Activated CD4-positive, alpha-beta T cell treated with anti-CD3 and anti-CD28 coated beads, Interleukin-2, amount 10 ng/mL, durations not matched to agents 24 days and 14 days (primary cell): ENCODE results near the gene ZNF48. TPM values are rescaled to one million over a fixed set of nuclear protein-coding genes. Genes with fewer than 3 reads are reported as not detected.
A peak's percentile ranks its signal among the peaks of the same experiment; 100 is the strongest.

Experiments used
- DNase-seq: peaks from one replicate; pipeline ENCODE4 v3.0.0; 2022
- H3K27ac Mint-ChIP-seq: one replicate; pipeline ENCODE4 v1.8.0; 2022; ENCODE audit warnings: mild to moderate bottlenecking, mixed read lengths
- H3K27me3 Mint-ChIP-seq: one replicate; pipeline ENCODE4 v1.8.0; 2022; ENCODE audit warnings: mixed read lengths
- H3K36me3 Mint-ChIP-seq: one replicate; pipeline ENCODE4 v1.8.0; 2022; ENCODE audit warnings: low read depth, mild to moderate bottlenecking, mixed read lengths
- H3K4me1 Mint-ChIP-seq: one replicate; pipeline ENCODE4 v1.8.0; 2021; ENCODE audit warnings: mixed read lengths
- H3K4me3 Mint-ChIP-seq: one replicate; pipeline ENCODE4 v1.8.0; 2022; ENCODE audit warnings: mild to moderate bottlenecking, moderate library complexity, mixed read lengths
- H3K9me3 Mint-ChIP-seq: one replicate; pipeline ENCODE4 v1.8.0; 2021; ENCODE audit warnings: mixed read lengths
- intact Hi-C: fragments of 100-400 bp; cut with micrococcal nuclease; formaldehyde crosslinking; loops from one replicate; pipeline ENCODE4 v1.15.1; 2023
- total RNA-seq: library from RNA; stranded (reverse); gene quantifications from 2 replicates; pipeline ENCODE4 v1.2.3, GENCODE V29; 2022

The ZNF48 gene
- total RNA-seq, 1 donor from 2014 or later: 16.5 TPM

DNA sequence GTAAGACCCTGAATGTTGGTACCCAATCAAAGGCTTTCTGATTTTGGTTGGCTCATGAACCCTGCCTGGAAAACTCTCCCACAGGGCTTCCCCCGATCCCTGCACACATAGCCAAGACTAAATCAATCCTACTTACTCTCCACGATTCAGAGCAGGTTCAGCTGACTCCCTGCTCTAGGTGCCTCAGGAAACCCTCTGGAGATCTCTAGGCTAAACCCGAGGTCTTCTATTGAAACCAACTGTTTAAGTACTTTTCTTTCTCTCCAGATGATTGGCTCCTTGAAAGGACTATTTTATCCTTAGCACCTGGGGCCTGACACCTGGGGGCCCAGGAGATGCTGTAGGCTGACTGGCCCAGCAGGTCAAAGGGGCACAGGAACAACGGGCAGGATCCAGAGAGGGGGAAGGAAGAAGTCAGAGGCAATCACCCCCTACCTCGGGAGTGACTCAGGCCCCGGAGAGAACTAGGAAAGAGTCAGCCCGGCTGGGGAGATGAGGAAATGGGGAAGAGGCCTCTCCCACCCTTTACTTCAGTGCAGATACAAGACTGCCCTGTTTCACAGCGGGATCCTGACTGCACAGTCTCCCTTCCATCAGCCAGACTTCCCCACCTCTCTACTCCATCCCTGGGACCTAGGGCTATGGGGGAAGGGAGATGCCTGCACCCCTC, 27.0 kb upstream of the ZNF48 start:
- intact Hi-C loops: no loop called here
- Mint-ChIP-seq H3K36me3 (peaks cover 38% of the 10 kb centered on the region), H3K27me3 (peaks cover 4% of the 10 kb centered on the region)

GRCh38 chr16:30368792-30369090, 26.5 kb upstream of the ZNF48 start:
- intact Hi-C loops: no loop called here
- H3K4me1 Mint-ChIP-seq: peaks cover 52% of the 10 kb centered on the region
- DNase-seq: no peak
- peak overlapping the region; percentile 90 for H3K4me3 Mint-ChIP-seq
- no peaks in the 10 kb centered on the region for H3K9me3 Mint-ChIP-seq
- peaks cover 4% of the 10 kb centered on the region for H3K27me3 Mint-ChIP-seq
- peaks cover 35% of the 10 kb centered on the region for H3K36me3 Mint-ChIP-seq
- H3K27ac Mint-ChIP-seq: peak overlapping the region; percentile 74

More for the DNA sequence above, 27.0 kb upstream of the ZNF48 start:
- peak; percentile 65 for DNase-seq
- H3K4me3 Mint-ChIP-seq: peak overlapping the region; percentile 90
- peaks cover 52% of the 10 kb centered on the region for H3K4me1 Mint-ChIP-seq
- H3K27ac Mint-ChIP-seq: peak overlapping the region; percentile 74
- H3K9me3 Mint-ChIP-seq: no peaks in the 10 kb centered on the region

DNA sequence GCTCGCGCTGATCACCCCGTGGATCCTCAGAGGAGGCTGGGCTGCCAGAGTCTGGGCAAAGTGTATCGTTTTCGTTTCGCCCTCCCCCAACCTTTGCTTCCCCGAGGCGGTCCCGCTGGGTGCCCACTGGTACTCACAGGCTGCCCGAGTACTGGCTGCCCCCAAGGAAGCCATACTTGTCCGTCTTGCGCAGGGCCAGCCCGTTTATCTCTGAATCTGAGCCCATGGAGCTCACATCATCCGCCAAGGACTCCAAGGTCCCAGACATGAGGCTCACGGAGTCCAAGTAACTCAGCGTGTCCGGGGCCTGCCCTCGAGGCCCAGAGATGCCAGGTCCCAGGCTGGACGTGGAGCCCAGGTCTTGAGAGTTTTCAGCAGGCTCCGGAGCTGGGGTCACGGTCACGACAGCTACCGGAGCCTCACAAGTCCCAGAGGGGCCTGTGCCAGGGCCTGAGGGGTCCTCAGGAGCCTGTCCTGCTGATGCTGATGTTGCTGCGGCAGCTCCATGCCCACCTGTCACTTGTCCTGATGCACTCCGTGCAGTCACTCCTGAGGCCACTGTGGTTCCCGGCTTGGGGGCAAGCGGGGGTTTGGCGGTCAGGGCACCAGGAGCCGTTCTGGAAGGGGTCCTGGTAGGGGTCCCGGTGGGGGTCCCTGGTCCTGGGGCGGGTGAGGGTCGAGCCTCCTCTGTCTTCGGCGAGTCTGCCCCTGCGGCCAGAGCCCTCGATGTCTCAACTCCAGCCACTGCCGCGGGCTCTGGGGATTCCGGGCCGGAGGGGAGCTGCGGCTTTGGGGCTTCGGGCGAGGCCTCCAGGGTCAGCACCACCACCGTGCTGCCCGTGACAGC, 25.9 kb upstream of the ZNF48 start:
- peak overlapping the region; percentile 90 for H3K4me3 Mint-ChIP-seq
- peaks cover 32% of the 10 kb centered on the region for H3K36me3 Mint-ChIP-seq
- H3K9me3 Mint-ChIP-seq: no peaks in the 10 kb centered on the region
- DNase-seq: peak; percentile 81
- H3K27ac Mint-ChIP-seq: peak overlapping the region; percentile 74
- peaks cover 4% of the 10 kb centered on the region for H3K27me3 Mint-ChIP-seq
- peaks cover 52% of the 10 kb centered on the region for H3K4me1 Mint-ChIP-seq
- intact Hi-C loops: no loop called here

GRCh38 chr16:30369938-30370455, 25.2 kb upstream of the ZNF48 start:
- H3K27me3 Mint-ChIP-seq: peaks cover 4% of the 10 kb centered on the region
- intact Hi-C loops: loop anchor here (1.0 to 10.0 kb wide), 9 partner anchors 8 to 375 kb away; partner anchors contain the start of genes CD2BP2, FBRS, HIRIP3 and INO80E
- H3K4me3 Mint-ChIP-seq: peak overlapping the region; percentile 90
- no peaks in the 10 kb centered on the region for H3K9me3 Mint-ChIP-seq
- H3K4me1 Mint-ChIP-seq: peaks cover 47% of the 10 kb centered on the region
- peak overlapping the region; percentile 94 for H3K27ac Mint-ChIP-seq
- DNase-seq: no peak
- H3K36me3 Mint-ChIP-seq: peaks cover 27% of the 10 kb centered on the region

- Mint-ChIP-seq H3K4me1 (peaks cover 42% of the 10 kb centered on the region), H3K9me3 (no peaks in the 10 kb centered on the region), H3K27ac (peak within 1 kb of the TSS; percentile 94)
These were observed 24.6 kb upstream of the ZNF48 start, which contains the start of gene TBC1D10B for GRCh38 chr16:30370456-30371247. TSS of gene TBC1D10B (minus strand) at chr16:30370494. CDS start at chr16:30370183, 311 bp downstream.

GRCh38 chr16:30371248-30371816, 23.9 kb upstream of the ZNF48 start:
- Mint-ChIP-seq H3K27ac (peak overlapping the region; percentile 94), H3K36me3 (peaks cover 20% of the 10 kb centered on the region), H3K4me1 (peaks cover 40% of the 10 kb centered on the region), H3K9me3 (no peaks in the 10 kb centered on the region), H3K27me3 (peaks cover 4% of the 10 kb centered on the region), H3K4me3 (peak overlapping the region; percentile 88)
- intact Hi-C loops: loop anchor here (2.0 to 10.0 kb wide), 3 partner anchors 156 to 377 kb away; partner anchors contain the start of genes HIRIP3, INO80E, PRR14 and ZNF768
- DNase-seq: no peak

More at GRCh38 chr16:30370456-30371247, 24.6 kb upstream of the ZNF48 start, which contains the start of gene TBC1D10B:
- DNase-seq: peak; percentile 100
- Mint-ChIP-seq H3K4me3 (peak within 1 kb of the TSS; percentile 90), H3K36me3 (peaks cover 23% of the 10 kb centered on the region), H3K27me3 (peaks cover 4% of the 10 kb centered on the region)
- intact Hi-C loops: loop anchor here (1.0 to 10.0 kb wide), 9 partner anchors 8 to 376 kb away; partner anchors contain the start of genes CD2BP2, FBRS, HIRIP3 and INO80E

GRCh38 chr16:30372038-30372712, 23.0 kb upstream of the ZNF48 start:
- Mint-ChIP-seq H3K9me3 (no peaks in the 10 kb centered on the region), H3K4me1 (peaks cover 35% of the 10 kb centered on the region), H3K27ac (peak overlapping the region; percentile 94), H3K36me3 (peaks cover 12% of the 10 kb centered on the region), H3K27me3 (peaks cover 4% of the 10 kb centered on the region), H3K4me3 (peak overlapping the region; percentile 88)
- peak; percentile 62 for DNase-seq
- intact Hi-C loops: loop anchor here (5.0 to 10.0 kb wide), 2 partner anchors 155 to 377 kb away; partner anchors contain the start of genes HIRIP3, INO80E and ZNF768

- Mint-ChIP-seq H3K36me3 (peaks cover 9% of the 10 kb centered on the region), H3K4me1 (peaks cover 35% of the 10 kb centered on the region), H3K27me3 (peaks cover 4% of the 10 kb centered on the region), H3K27ac (peak overlapping the region; percentile 38), H3K9me3 (no peaks in the 10 kb centered on the region), H3K4me3 (peak overlapping the region; percentile 8)
- intact Hi-C loops: loop anchor here (5.0 to 10.0 kb wide), 2 partner anchors 155 to 378 kb away; partner anchors contain the start of genes HIRIP3, INO80E and ZNF768
- peak; percentile 62 for DNase-seq
These were observed 22.5 kb upstream of the ZNF48 start for GRCh38 chr16:30372725-30373124.

GRCh38 chr16:30374538-30374937, 20.7 kb upstream of the ZNF48 start, which contains the start of gene MYL11:
TSS of gene MYL11 (plus strand) at chr16:30374802. CDS start at chr16:30374858, 56 bp downstream.
- intact Hi-C loops: loop anchor here (5.0 to 10.0 kb wide), 2 partner anchors 153 to 380 kb away; partner anchors contain the start of genes HIRIP3, INO80E and ZNF768
- H3K27me3 Mint-ChIP-seq: peaks cover 4% of the 10 kb centered on the region
- no peaks in the 10 kb centered on the region for H3K9me3 Mint-ChIP-seq
- H3K36me3 Mint-ChIP-seq: peaks cover 11% of the 10 kb centered on the region
- H3K4me3 Mint-ChIP-seq: no peak within 1 kb of the TSS
- peak; percentile 58 for DNase-seq
- H3K27ac Mint-ChIP-seq: peak within 1 kb of the TSS; percentile 48
- H3K4me1 Mint-ChIP-seq: peaks cover 35% of the 10 kb centered on the region

- peaks cover 16% of the 10 kb centered on the region for H3K36me3 Mint-ChIP-seq
- no peak overlapping the region for H3K4me3 Mint-ChIP-seq
- peak; percentile 57 for DNase-seq
- peak overlapping the region; percentile 48 for H3K27ac Mint-ChIP-seq
- intact Hi-C loops: loop anchor here (10.0 kb wide), 1 partner anchor 381 kb away; the partner anchor contains the start of genes HIRIP3 and INO80E
- peaks cover 42% of the 10 kb centered on the region for H3K4me1 Mint-ChIP-seq
- H3K9me3 Mint-ChIP-seq: no peaks in the 10 kb centered on the region
- no peaks in the 10 kb centered on the region for H3K27me3 Mint-ChIP-seq
These were observed 19.4 kb upstream of the ZNF48 start for GRCh38 chr16:30375864-30376263.

GRCh38 chr16:30376461-30376902, 18.7 kb upstream of the ZNF48 start:
- Mint-ChIP-seq H3K36me3 (peaks cover 19% of the 10 kb centered on the region), H3K9me3 (no peaks in the 10 kb centered on the region), H3K4me3 (no peak overlapping the region), H3K27me3 (no peaks in the 10 kb centered on the region), H3K27ac (peak overlapping the region; percentile 48), H3K4me1 (peaks cover 42% of the 10 kb centered on the region)
- DNase-seq: no peak
- intact Hi-C loops: loop anchor here (10.0 kb wide), 1 partner anchor 382 kb away; the partner anchor contains the start of genes HIRIP3 and INO80E
